Astrocyte of the spinal cord (primary cell): ENCODE data around the gene TACR2.

Experiments used
- DNase-seq: peaks from one replicate; pipeline ENCODE4 v3.0.0; 2011; ENCODE audit warnings: low read depth, low spot score
- H3K4me3 ChIP-seq: 2 replicates; pipeline ENCODE4 v1.5.1; 2011; ENCODE audit warnings: low read depth, mild to moderate bottlenecking, low read length, moderate library complexity
- CTCF ChIP-seq: IDR thresholded peaks from 2 replicates; pipeline ENCODE4 v1.5.1; 2012; ENCODE audit warnings: low read depth, mild to moderate bottlenecking, low read length, inconsistent platforms
- in situ Hi-C: cut with HindIII; loops from 2 replicates; pipeline ENCODE4 v1.10.0; 2017; ENCODE audit warnings: low sequenced_read_pairs

The TACR2 gene

DNA sequence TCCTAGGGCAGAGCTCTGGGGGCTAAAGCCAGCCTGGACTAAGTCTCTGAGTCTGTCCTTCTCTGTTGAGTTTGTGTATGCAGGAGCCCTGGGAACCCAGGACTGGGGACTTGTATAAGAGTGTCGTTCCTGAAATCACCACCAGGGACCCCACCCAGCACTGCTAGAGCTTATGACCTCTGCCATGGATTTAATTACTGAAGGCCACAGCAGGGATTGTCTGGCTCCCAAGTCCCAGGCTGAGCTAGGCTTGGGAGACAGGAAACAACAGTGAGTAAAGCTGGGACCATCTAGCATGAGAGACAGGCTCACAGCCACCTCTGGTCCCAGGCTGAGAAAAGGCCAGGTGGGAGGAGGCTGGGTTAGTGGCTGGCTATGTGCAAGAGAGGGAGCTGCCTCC, 33.1 kb upstream of the TACR2 start:
- TF ChIP-seq CTCF, result peak; percentile 39
- no peak overlapping the region for H3K4me3 ChIP-seq
- peak; percentile 23 for DNase-seq
- in situ Hi-C loops, result loop anchor here (10.0 kb wide), 1 partner anchor 45 kb away; no protein-coding TSS in a partner anchor

GRCh38 chr10:69446650-69447151, 30.0 kb upstream of the TACR2 start:
- DNase-seq, result peak; percentile 70
- H3K4me3 ChIP-seq, result no peak overlapping the region
- no peak for TF ChIP-seq CTCF
- in situ Hi-C loops, result loop anchor here (10.0 kb wide), 1 partner anchor 48 kb away; no protein-coding TSS in a partner anchor

DNA sequence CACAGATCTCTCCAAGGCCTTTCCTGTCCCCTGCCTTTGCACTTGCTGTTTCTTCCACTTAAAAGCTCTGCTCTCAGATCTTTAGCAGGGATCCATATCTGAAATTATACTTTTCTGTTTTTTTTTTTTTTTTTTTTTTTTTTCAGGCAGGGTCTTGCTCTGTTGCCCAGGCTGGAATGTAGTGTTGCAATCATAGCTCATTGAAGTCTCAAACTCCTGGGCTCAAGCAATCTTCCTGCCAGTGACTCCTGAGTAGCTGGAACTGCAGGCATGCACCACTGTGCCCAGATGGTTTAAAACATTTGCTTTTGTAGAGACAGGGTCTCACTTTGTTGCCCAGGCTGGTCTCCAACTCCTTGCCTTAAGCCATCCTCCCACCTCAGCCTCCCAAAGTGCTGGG, 29.5 kb upstream of the TACR2 start:
- in situ Hi-C loops, result loop anchor here (10.0 kb wide), 1 partner anchor 49 kb away; no protein-coding TSS in a partner anchor
- H3K4me3 ChIP-seq, result no peak overlapping the region
- DNase-seq, result no peak
- TF ChIP-seq CTCF, result no peak

- no peak for DNase-seq
Observed at GRCh38 chr10:69445041-69445440, 28.3 kb upstream of the TACR2 start.

GRCh38 chr10:69443354-69443753, 26.6 kb upstream of the TACR2 start:
- DNase-seq, result no peak
- no peak for TF ChIP-seq CTCF
- H3K4me3 ChIP-seq, result no peak overlapping the region
- in situ Hi-C loops, result loop anchor here (10.0 kb wide), 1 partner anchor 51 kb away; no protein-coding TSS in a partner anchor

More at GRCh38 chr10:69445041-69445440, 28.3 kb upstream of the TACR2 start:
- in situ Hi-C loops, result loop anchor here (10.0 kb wide), 1 partner anchor 50 kb away; no protein-coding TSS in a partner anchor
- H3K4me3 ChIP-seq, result no peak overlapping the region
- TF ChIP-seq CTCF, result no peak

GRCh38 chr10:69439813-69440506, 23.2 kb upstream of the TACR2 start:
- no peak for DNase-seq
- no peak for TF ChIP-seq CTCF
- in situ Hi-C loops, result loop anchor here (10.0 kb wide), 1 partner anchor 55 kb away; no protein-coding TSS in a partner anchor
- H3K4me3 ChIP-seq, result no peak overlapping the region
